HG03159 (cell line): Measurements from ENCODE around the gene FARP1.
"Not testable (repeated sequence)": the region's sequence is repeated elsewhere in the genome, so short reads cannot be mapped to it uniquely, and the experiment has no call there.

Experiments
- ATAC-seq: cut with Tn5 transposase; IDR thresholded peaks from one replicate; pipeline ENCODE4 v1.9.1; 2021; ENCODE audit warnings: mild to moderate bottlenecking, moderate library complexity; ENCODE audit not compliant: unreplicated experiment

The FARP1 gene

GRCh38 chr13:98254513-98254912 is 111.6 kb downstream of the FARP1 start:
- ATAC-seq: no peak

- no peak for ATAC-seq
Measured at GRCh38 chr13:98258226-98258625, 115.3 kb downstream of the FARP1 start.

GRCh38 chr13:98260357-98261164 is 117.7 kb downstream of the FARP1 start:
- no peak for ATAC-seq

GRCh38 chr13:98261165-98261702 is 118.3 kb downstream of the FARP1 start:
- no peak for ATAC-seq

- ATAC-seq: no peak
Measured at GRCh38 chr13:98262292-98262691, 119.4 kb downstream of the FARP1 start.

GRCh38 chr13:98263841-98264240 is 120.9 kb downstream of the FARP1 start:
- ATAC-seq: no peak

GRCh38 chr13:98264877-98265276 is 122.0 kb downstream of the FARP1 start:
- no peak for ATAC-seq

GRCh38 chr13:98265692-98266551 is 123.0 kb downstream of the FARP1 start:
- no peak for ATAC-seq

GRCh38 chr13:98267080-98267912 is 124.4 kb downstream of the FARP1 start:
- ATAC-seq: no peak

GRCh38 chr13:98269386-98269785 is 126.5 kb downstream of the FARP1 start:
- ATAC-seq: no peak

GRCh38 chr13:98270819-98271218 is 127.9 kb downstream of the FARP1 start:
- ATAC-seq: no peak

- not testable (repeated sequence) for ATAC-seq
Measured at GRCh38 chr13:98271646-98272045, 128.8 kb downstream of the FARP1 start.

- ATAC-seq: no peak
Measured at GRCh38 chr13:98272549-98272948, 129.7 kb downstream of the FARP1 start.

GRCh38 chr13:98273067-98273823 is 130.4 kb downstream of the FARP1 start:
- no peak for ATAC-seq

- ATAC-seq: no peak
Measured at GRCh38 chr13:98273824-98274742, 131.2 kb downstream of the FARP1 start.

- no peak for ATAC-seq
Measured at GRCh38 chr13:98274921-98275487, 132.1 kb downstream of the FARP1 start.

- ATAC-seq: no peak
Measured at GRCh38 chr13:98275681-98276171, 132.8 kb downstream of the FARP1 start.

GRCh38 chr13:98276486-98276885 is 133.6 kb downstream of the FARP1 start:
- ATAC-seq: no peak
